Measurements from ENCODE around the gene RALGDS. TPM values are rescaled to one million over a fixed set of nuclear protein-coding genes. Genes with fewer than 3 reads are reported as not detected.
"Not testable (repeated sequence)": the region's sequence is repeated elsewhere in the genome, so short reads cannot be mapped to it uniquely, and the experiment has no call there.

RALGDS gene
- total and polyA plus RNA-seq, 2 donors, result 32.0 to 53.9 TPM

DNA sequence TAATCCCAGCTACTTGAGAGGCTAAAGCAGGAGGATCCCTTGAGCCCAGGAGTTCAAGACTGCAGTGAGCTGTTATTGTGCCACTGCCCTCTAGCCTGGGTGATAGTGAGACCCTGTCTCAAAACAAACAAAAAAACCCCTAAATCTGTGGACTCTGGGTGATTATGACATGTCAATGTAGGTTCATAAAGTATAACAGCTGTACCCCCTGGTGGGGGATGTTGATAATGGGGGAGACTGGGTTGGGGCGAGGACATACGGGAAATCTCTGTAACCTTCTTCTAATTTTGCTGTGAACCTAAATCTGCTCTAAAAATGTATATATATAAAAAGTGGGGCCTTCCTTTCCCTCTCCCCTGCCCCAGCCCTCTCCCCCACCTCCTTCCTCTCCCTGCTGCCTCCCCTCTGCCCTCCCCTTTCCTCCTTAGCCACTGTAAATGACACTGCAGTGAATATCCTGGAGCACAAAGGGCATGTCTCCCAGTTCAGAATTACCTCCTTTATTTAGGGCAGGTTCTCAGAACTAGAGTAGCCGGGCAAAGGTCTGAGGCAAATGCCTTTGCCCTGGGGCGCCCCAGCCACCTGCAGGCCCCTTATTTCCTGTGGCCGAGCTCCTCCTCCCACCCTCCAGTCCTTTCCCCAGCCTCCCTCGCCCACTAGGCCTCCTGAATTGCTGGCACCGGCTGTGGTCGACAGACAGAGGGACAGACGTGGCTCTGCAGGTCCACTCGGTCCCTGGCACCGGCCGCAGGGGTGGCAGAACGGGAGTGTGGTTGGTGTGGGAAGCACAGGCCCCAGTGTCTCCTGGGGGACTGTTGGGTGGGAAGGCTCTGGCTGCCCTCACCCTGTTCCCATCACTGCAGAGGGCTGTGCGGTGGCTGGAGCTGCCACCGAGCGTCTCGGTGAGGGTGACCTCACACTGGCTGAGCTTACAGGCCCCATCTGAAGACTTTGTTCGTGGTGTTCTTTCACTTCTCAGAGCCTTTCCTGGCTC lies 40.0 kb downstream of the RALGDS start:
- 79% methylated on average over 10 of the region's 18 CpGs for WGBS
- not testable (repeated sequence) for H3K27ac ChIP-seq (ENCODE audit: low read depth); H3K36me3 ChIP-seq (ENCODE audit: insufficient read depth); H3K4me1 ChIP-seq (ENCODE audit: insufficient read depth); DNase-seq (ENCODE audit: extremely low spot score); H3K4me3 ChIP-seq (ENCODE audit: low read depth, low read length)

- H3K27ac ChIP-seq (ENCODE audit: low read depth), result no peak overlapping the region
- whole genome bisulfite sequencing, result 87% methylated on average over 7 of the region's 7 CpGs
- H3K36me3 ChIP-seq (ENCODE audit: insufficient read depth), result no peaks in the 10 kb centered on the region
- H3K4me1 ChIP-seq (ENCODE audit: insufficient read depth), result no peaks in the 10 kb centered on the region
- no peak overlapping the region for H3K4me3 ChIP-seq (ENCODE audit: low read depth, low read length)
- no peak for DNase-seq (ENCODE audit: extremely low spot score)
Measured at GRCh38 chr9:133080161-133080560, 40.9 kb downstream of the RALGDS start.

- H3K27ac ChIP-seq (ENCODE audit: low read depth), result no peak overlapping the region
- no peaks in the 10 kb centered on the region for H3K4me1 ChIP-seq (ENCODE audit: insufficient read depth)
- 82% methylated on average over 14 of the region's 14 CpGs for WGBS
- no peak for DNase-seq (ENCODE audit: extremely low spot score)
- no peaks in the 10 kb centered on the region for H3K36me3 ChIP-seq (ENCODE audit: insufficient read depth)
- no peak overlapping the region for H3K4me3 ChIP-seq (ENCODE audit: low read depth, low read length)
Measured at GRCh38 chr9:133078486-133078885, 42.6 kb downstream of the RALGDS start.

DNA sequence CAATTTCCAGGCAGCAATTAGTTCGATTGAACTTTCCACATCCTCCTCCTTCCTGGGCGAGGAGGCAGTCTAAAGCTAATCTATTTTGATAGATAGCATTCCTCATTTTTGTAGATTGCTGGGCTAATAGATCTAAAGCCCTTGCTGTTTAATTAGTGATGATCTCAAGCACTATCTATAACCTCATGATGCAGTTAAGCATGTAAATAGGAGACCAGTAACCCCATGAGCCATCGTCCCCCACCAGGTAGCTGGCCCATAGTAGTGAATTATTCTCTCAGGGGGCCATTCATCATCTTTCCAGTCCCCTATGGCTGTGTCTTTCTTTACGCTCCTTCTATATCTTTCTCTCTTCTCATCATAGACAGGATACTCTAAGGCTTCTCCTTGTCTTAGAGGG lies 44.3 kb downstream of the RALGDS start:
- no peaks in the 10 kb centered on the region for H3K4me1 ChIP-seq (ENCODE audit: insufficient read depth)
- H3K36me3 ChIP-seq (ENCODE audit: insufficient read depth), result no peaks in the 10 kb centered on the region
- no peak overlapping the region for H3K4me3 ChIP-seq (ENCODE audit: low read depth, low read length)
- H3K27ac ChIP-seq (ENCODE audit: low read depth), result no peak overlapping the region
- 79% methylated on average over 4 of the region's 4 CpGs for WGBS
- no peak for DNase-seq (ENCODE audit: extremely low spot score)

DNA sequence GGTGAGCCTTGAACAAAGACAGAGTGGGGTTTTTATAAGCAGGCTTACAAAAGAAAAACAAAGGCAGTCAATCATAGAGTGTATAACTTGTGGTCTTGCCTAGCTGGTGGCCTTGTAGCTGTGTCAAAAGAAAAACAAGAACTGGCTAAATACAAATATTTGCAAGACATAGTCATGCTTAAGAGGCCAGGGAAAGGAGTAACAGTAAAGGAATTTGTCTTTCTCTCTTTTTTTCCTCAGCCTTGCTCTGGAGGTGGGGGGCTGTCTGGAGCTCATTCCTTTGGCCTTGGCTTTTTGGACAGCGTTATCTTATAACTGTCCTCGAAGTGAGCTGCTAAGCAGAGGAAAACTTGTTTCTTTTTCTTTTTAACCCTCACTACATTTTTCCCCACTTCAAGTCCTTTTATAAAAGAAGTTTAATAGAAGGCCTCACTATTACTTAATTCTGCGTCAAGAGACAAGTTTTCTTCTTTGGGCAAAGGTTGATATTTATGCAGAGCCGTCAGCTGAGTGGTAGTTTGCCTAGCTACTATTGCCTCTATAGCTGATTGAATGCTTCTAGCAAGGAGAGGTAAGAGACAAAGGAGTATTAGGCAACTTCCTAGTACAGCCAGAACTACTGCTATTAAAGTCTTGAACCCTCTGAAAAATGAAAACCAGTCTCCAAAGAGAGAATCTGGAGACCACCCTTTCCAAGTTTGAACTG lies 45.0 kb downstream of the RALGDS start:
- H3K4me1 ChIP-seq (ENCODE audit: insufficient read depth), result no peaks in the 10 kb centered on the region
- 45% methylated on average over 4 of the region's 4 CpGs for WGBS
- H3K27ac ChIP-seq (ENCODE audit: low read depth), result no peak overlapping the region
- no peak for DNase-seq (ENCODE audit: extremely low spot score)
- no peaks in the 10 kb centered on the region for H3K36me3 ChIP-seq (ENCODE audit: insufficient read depth)
- no peak overlapping the region for H3K4me3 ChIP-seq (ENCODE audit: low read depth, low read length)

GRCh38 chr9:133074111-133074651 lies 46.9 kb downstream of the RALGDS start:
- DNase-seq (ENCODE audit: extremely low spot score), result no peak
- Histone ChIP-seq H3K36me3 (ENCODE audit: insufficient read depth) (no peaks in the 10 kb centered on the region), H3K4me3 (ENCODE audit: low read depth, low read length) (no peak overlapping the region), H3K4me1 (ENCODE audit: insufficient read depth) (no peaks in the 10 kb centered on the region), H3K27ac (ENCODE audit: low read depth) (no peak overlapping the region)
- 42% methylated on average over 8 of the region's 8 CpGs for WGBS

DNA sequence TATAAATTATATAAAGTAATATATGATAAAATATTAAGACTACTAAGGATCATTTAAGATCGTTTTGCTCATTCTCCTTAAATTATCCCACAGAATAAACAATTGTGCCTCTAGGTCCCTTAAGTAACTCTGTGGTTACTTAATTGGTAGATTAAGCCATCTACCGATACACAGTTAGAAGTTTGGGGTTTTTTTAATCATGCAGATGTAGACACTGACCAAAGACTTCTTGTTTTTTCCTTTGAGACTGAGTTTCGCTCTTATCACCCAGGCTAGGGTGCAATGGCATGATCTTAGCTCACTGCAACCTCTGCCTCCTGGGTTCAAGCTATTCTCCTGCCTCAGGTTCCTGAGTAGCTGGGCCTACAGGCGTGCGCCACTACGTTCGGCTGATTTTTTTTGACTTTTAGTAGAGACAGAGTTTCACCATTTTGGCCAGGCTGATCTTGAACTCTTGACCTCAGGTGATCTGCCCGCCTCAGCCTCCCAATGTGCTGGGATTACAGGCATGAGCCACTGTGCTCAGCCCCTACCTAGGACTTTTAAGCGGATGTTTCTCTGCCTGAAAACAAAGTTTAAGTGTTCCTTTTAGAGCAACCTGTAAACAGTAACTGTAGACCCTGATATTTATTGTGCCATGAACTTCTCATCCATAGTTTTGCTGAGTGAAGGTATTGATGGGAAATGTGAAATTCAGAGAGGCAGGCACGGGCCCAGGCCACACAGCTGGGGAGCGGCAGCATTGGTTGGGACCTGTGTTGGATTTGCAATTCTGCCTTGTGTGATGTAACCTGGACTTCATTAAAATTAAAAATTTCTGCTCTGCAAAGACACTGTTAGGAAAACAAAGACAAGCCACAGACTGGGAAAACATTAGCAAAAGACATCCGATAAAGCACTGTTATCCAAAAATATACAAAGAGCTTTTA lies 47.7 kb downstream of the RALGDS start:
- Histone ChIP-seq H3K36me3 (ENCODE audit: insufficient read depth) (no peaks in the 10 kb centered on the region), H3K4me3 (ENCODE audit: low read depth, low read length) (no peak overlapping the region), H3K27ac (ENCODE audit: low read depth) (no peak overlapping the region), H3K4me1 (ENCODE audit: insufficient read depth) (no peaks in the 10 kb centered on the region)
- no peak for DNase-seq (ENCODE audit: extremely low spot score)
- 74% methylated on average over 12 of the region's 12 CpGs for WGBS

- H3K36me3 ChIP-seq (ENCODE audit: insufficient read depth); DNase-seq (ENCODE audit: extremely low spot score); H3K4me3 ChIP-seq (ENCODE audit: low read depth, low read length); H3K27ac ChIP-seq (ENCODE audit: low read depth); H3K4me1 ChIP-seq (ENCODE audit: insufficient read depth): not testable (repeated sequence)
- WGBS, result 97% methylated on average over 5 of the region's 5 CpGs
Measured at GRCh38 chr9:133072210-133072609, 48.8 kb downstream of the RALGDS start.

GRCh38 chr9:133071484-133072150 lies 49.4 kb downstream of the RALGDS start:
- no peaks in the 10 kb centered on the region for H3K36me3 ChIP-seq (ENCODE audit: insufficient read depth)
- H3K27ac ChIP-seq (ENCODE audit: low read depth), result no peak overlapping the region
- 88% methylated on average over 30 of the region's 33 CpGs for WGBS
- H3K4me3 ChIP-seq (ENCODE audit: low read depth, low read length), result no peak overlapping the region
- no peak for DNase-seq (ENCODE audit: extremely low spot score)
- H3K4me1 ChIP-seq (ENCODE audit: insufficient read depth), result no peaks in the 10 kb centered on the region

- 93% methylated on average over 22 of the region's 31 CpGs for WGBS
- not testable (repeated sequence) for H3K27ac ChIP-seq (ENCODE audit: low read depth); H3K4me3 ChIP-seq (ENCODE audit: low read depth, low read length); DNase-seq (ENCODE audit: extremely low spot score); H3K4me1 ChIP-seq (ENCODE audit: insufficient read depth); H3K36me3 ChIP-seq (ENCODE audit: insufficient read depth)
Measured at GRCh38 chr9:133070985-133071384, 50.1 kb downstream of the RALGDS start.

DNA sequence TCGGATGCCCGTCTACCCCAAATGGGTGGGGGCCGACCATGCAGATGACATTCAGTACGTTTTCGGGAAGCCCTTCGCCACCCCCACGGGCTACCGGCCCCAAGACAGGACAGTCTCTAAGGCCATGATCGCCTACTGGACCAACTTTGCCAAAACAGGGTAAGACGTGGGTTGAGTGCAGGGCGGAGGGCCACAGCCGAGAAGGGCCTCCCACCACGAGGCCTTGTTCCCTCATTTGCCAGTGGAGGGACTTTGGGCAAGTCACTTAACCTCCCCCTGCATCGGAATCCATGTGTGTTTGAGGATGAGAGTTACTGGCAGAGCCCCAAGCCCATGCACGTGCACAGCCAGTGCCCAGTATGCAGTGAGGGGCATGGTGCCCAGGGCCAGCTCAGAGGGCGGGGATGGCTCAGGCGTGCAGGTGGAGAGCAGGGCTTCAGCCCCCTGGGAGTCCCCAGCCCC lies 50.5 kb downstream of the RALGDS start:
- not testable (repeated sequence) for H3K27ac ChIP-seq (ENCODE audit: low read depth); H3K4me1 ChIP-seq (ENCODE audit: insufficient read depth); H3K36me3 ChIP-seq (ENCODE audit: insufficient read depth); DNase-seq (ENCODE audit: extremely low spot score); H3K4me3 ChIP-seq (ENCODE audit: low read depth, low read length)
- whole genome bisulfite sequencing, result 93% methylated on average over 17 of the region's 17 CpGs

GRCh38 chr9:133068431-133068830 lies 52.6 kb downstream of the RALGDS start:
- H3K36me3 ChIP-seq (ENCODE audit: insufficient read depth); H3K4me3 ChIP-seq (ENCODE audit: low read depth, low read length); H3K27ac ChIP-seq (ENCODE audit: low read depth); DNase-seq (ENCODE audit: extremely low spot score); H3K4me1 ChIP-seq (ENCODE audit: insufficient read depth): not testable (repeated sequence)
- 96% methylated on average over 2 of the region's 15 CpGs for WGBS

Measured in urinary bladder (tissue), 4 donors.